ENCODE results near the gene DLGAP5. TPM values are rescaled to one million over a fixed set of nuclear protein-coding genes. Genes with fewer than 3 reads are reported as not detected.

Gene DLGAP5
- total RNA-seq, 1 experiment from 2014 or later = 118 TPM

GRCh38 chr14:55098561-55098898 lies 92.9 kb downstream of the DLGAP5 start:
- Histone ChIP-seq H4K20me1 (ENCODE audit: control insufficient read depth, insufficient read depth, insufficient read length) (no peaks in the 10 kb centered on the region), H3K4me2 (ENCODE audit: insufficient read depth, insufficient read length, low read length) (no peak overlapping the region), H4K5ac (ENCODE audit: insufficient read length, low read depth, low read length) (no peak overlapping the region), H2BK15ac (ENCODE audit: low read depth, low read length) (no peak overlapping the region), H3K23ac (ENCODE audit: insufficient read length, low read depth, low read length) (no peak overlapping the region), H3K27ac (ENCODE audit: insufficient read length, low read depth, low read length) (no peak overlapping the region), H4K8ac (replicated peaks; ENCODE audit: insufficient read length, low read depth, low read length) (no peak overlapping the region), H4K91ac (ENCODE audit: insufficient read length, low read depth, low read length) (no peak overlapping the region), H2BK5ac (ENCODE audit: insufficient read length, low read length) (no peak overlapping the region), H3K14ac (ENCODE audit: insufficient read depth, low read length) (no peak overlapping the region), H3K79me2 (ENCODE audit: insufficient read depth, low read length) (no peaks in the 10 kb centered on the region), H3K4ac (ENCODE audit: low read depth, low read length) (no peak overlapping the region), H2AK5ac (ENCODE audit: insufficient read length, low read length) (no peak overlapping the region), H2BK12ac (ENCODE audit: insufficient read length, low read depth, low read length) (no peak overlapping the region), H3K23me2 (ENCODE audit: insufficient read length, low read depth, low read length, poor library complexity, severe bottlenecking) (no peaks in the 10 kb centered on the region), H3T11ph (ENCODE audit: low read length) (no peak overlapping the region), H2AFZ (ENCODE audit: low read length) (no peak overlapping the region), H3K56ac (ENCODE audit: insufficient read length, low read depth, low read length) (no peak overlapping the region), H2BK20ac (ENCODE audit: low read depth, low read length, poor library complexity, severe bottlenecking) (no peak overlapping the region), H3K18ac (ENCODE audit: insufficient read length, low read depth, low read length) (no peak overlapping the region), H3K27me3 (ENCODE audit: insufficient read depth, low read length) (no peaks in the 10 kb centered on the region), H3K9ac (ENCODE audit: extremely low read depth, insufficient read length, low read length) (no peak overlapping the region), H3K9me3 (ENCODE audit: control insufficient read depth, low read depth, low read length) (no peaks in the 10 kb centered on the region), H2BK120ac (ENCODE audit: low read depth, low read length, poor library complexity, severe bottlenecking) (no peak overlapping the region), H3K4me1 (ENCODE audit: insufficient read depth, low read length) (peaks cover 7% of the 10 kb centered on the region; the same call in 1 of the 2 replicates), H3K79me1 (ENCODE audit: insufficient read depth, low read depth, low read length, poor library complexity, severe bottlenecking) (no peaks in the 10 kb centered on the region)
- peaks cover 24 to 37% of the 10 kb centered on the region in 2 experiments for H3K4me1 Mint-ChIP-seq
- WGBS (ENCODE audit: extremely low coverage, insufficient read length, low lambda C conversion rate) = no CpG with 5 or more reads among the region's 1 CpG
- peaks cover 1% of the 10 kb centered on the region for H3K27me3 Mint-ChIP-seq (ENCODE audit: low read depth)
- no peak overlapping the region for H3K4me3 Mint-ChIP-seq
- H3K9me3 Mint-ChIP-seq = no peaks in the 10 kb centered on the region
- DNase-seq = no peak
- H3K27ac Mint-ChIP-seq = no peak overlapping the region
- no peak for TF ChIP-seq CTCF (conservative IDR thresholded peaks at IDR 0.05)
- H3K36me3 Mint-ChIP-seq (ENCODE audit: insufficient read depth in 1 of 3, low read depth in 3 of 3) = no peaks in the 10 kb centered on the region

Other genes starting within 250 kb of the DLGAP5 start
- gene WDHD1, start 164.5 kb downstream of the DLGAP5 start, total RNA-seq (2021) = 83.5 and 93.7 TPM in 2 replicates
- 37.5 and 38.5 TPM in 2 replicates for gene SOCS4, start 164.3 kb downstream of the DLGAP5 start, total RNA-seq (2021)
- 133 TPM in 2 replicates for gene MAPK1IP1L, start 139.9 kb downstream of the DLGAP5 start, total RNA-seq (2021)
- gene LGALS3, start 62.3 kb downstream of the DLGAP5 start, total RNA-seq (2021) = 3.7 and 4.0 TPM in 2 replicates
- gene FBXO34, start 79.8 kb upstream of the DLGAP5 start, total RNA-seq (2021) = 11.7 and 12.0 TPM in 2 replicates
- 11.8 and 13.6 TPM in 2 replicates for gene ATG14, start 220.2 kb upstream of the DLGAP5 start, total RNA-seq (2021)
- not detected in 2 replicates for gene TBPL2, start 249.0 kb upstream of the DLGAP5 start, total RNA-seq (2021)

Data from H9 (cell line).